Keratinocyte (primary cell): ENCODE data around the gene OTOG.

Experiments
- EZH2 ChIP-seq: IDR thresholded peaks from one replicate; pipeline ENCODE4 v1.6.1; 2012; ENCODE audit warnings: inconsistent platforms, mild to moderate bottlenecking, low read length, moderate library complexity
- TF ChIP-seq, protein P1 (sequence below), 3 experiments: IDR thresholded peaks in 1 of 3; conservative IDR thresholded peaks in 1 of 3; optimal IDR thresholded peaks in 1 of 3; 2 replicates in 2 of 3; 3 replicates in 1 of 3; pipeline versions ENCODE3 to v1.5.1; 2011; ENCODE audit warnings: low read length in 3 of 3, mild to moderate bottlenecking in 3 of 3, moderate library complexity in 2 of 3, control low read depth in 1 of 3, inconsistent platforms in 1 of 3; ENCODE audit not compliant: insufficient read depth in 2 of 3; ENCODE audit errors: extremely low read depth in 1 of 3

DNA sequence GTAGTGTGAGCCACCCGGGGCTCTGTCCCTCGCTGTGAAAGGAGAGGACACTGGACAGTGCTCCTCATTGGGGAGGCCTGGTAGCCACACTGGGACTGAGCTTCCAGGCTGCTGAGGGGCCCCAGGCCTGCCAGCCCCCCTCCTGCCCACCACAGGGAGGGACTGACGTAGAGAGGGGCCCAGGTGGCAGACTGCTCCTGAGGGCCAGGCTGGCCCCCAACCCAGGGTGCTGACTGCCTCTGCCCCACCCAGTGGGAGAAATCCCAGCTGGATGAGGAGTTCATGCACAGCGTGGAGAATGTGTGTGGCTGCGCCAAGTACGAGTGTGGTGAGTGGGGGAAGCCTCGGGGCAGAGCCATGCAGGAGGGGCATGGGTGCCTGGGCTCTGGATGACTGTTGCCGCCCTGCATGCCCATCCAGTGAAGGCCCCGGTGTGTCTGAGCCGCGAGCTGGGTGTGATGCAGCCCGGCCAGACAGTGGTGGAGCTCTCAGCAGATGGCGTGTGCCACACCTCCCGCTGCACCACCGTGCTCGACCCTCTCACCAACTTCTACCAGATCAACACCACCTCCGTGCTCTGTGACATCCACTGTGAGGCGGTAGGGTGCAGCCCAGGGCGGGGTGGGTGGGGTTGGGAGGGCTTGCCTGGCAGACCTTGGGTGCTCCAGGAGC, 93.6 kb downstream of the OTOG start:
- TF ChIP-seq, protein P1, sequence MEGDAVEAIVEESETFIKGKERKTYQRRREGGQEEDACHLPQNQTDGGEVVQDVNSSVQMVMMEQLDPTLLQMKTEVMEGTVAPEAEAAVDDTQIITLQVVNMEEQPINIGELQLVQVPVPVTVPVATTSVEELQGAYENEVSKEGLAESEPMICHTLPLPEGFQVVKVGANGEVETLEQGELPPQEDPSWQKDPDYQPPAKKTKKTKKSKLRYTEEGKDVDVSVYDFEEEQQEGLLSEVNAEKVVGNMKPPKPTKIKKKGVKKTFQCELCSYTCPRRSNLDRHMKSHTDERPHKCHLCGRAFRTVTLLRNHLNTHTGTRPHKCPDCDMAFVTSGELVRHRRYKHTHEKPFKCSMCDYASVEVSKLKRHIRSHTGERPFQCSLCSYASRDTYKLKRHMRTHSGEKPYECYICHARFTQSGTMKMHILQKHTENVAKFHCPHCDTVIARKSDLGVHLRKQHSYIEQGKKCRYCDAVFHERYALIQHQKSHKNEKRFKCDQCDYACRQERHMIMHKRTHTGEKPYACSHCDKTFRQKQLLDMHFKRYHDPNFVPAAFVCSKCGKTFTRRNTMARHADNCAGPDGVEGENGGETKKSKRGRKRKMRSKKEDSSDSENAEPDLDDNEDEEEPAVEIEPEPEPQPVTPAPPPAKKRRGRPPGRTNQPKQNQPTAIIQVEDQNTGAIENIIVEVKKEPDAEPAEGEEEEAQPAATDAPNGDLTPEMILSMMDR (optimal IDR thresholded peaks at IDR 0.05 in 1 of 3, IDR thresholded peaks at IDR 0.05 in 1 of 3, conservative IDR thresholded peaks at IDR 0.05 in 1 of 3; ENCODE audit: extremely low read depth in 1 of 3, insufficient read depth in 2 of 3, low read length in 3 of 3) = no peak
- TF ChIP-seq EZH2 = no peak
